Inferior parietal cortex (tissue), 1 donor: ENCODE measurements around the gene URB1.
"Not testable (repeated sequence)": the region's sequence is repeated elsewhere in the genome, so short reads cannot be mapped to it uniquely, and the experiment has no call there.

Source experiments
- DNase-seq: peaks from one replicate; pipeline ENCODE4 v3.0.0-alpha.2; 2016; ENCODE audit errors: extremely low spot score

URB1 gene

GRCh38 chr21:32392880-32393676 lies at the start of gene URB1:
Gene URB1 (minus strand): TSS chr21:32393012. CDS start chr21:32392910, 102 bp downstream.
- peak; percentile 89 for DNase-seq

- no peak for DNase-seq
These were observed 44.9 kb upstream of the URB1 start for GRCh38 chr21:32437729-32438128.

GRCh38 chr21:32432982-32433660 lies 40.3 kb upstream of the URB1 start:
- not testable (repeated sequence) for DNase-seq

- DNase-seq = no peak
These were observed 35.3 kb upstream of the URB1 start for GRCh38 chr21:32427958-32428623.

GRCh38 chr21:32426592-32427051 lies 33.8 kb upstream of the URB1 start:
- DNase-seq = peak; percentile 68

- DNase-seq = no peak
These were observed 33.3 kb upstream of the URB1 start for GRCh38 chr21:32426066-32426465.

- no peak for DNase-seq
These were observed 32.8 kb upstream of the URB1 start for GRCh38 chr21:32425628-32426027.

GRCh38 chr21:32424674-32425073 lies 31.9 kb upstream of the URB1 start:
- no peak for DNase-seq

GRCh38 chr21:32424191-32424535 lies 31.4 kb upstream of the URB1 start:
- no peak for DNase-seq

- peak; percentile 23 for DNase-seq
These were observed 30.7 kb upstream of the URB1 start for GRCh38 chr21:32423320-32424190.

GRCh38 chr21:32422064-32422463 lies 29.3 kb upstream of the URB1 start:
- DNase-seq = no peak

GRCh38 chr21:32418146-32418545 lies 25.3 kb upstream of the URB1 start:
- DNase-seq = no peak

- DNase-seq = peak; percentile 15
These were observed 22.9 kb upstream of the URB1 start for GRCh38 chr21:32415451-32416398.

GRCh38 chr21:32414579-32415358 lies 22.0 kb upstream of the URB1 start:
- DNase-seq = peak; percentile 71

- peak; percentile 45 for DNase-seq
These were observed 21.1 kb upstream of the URB1 start for GRCh38 chr21:32413697-32414578.

GRCh38 chr21:32413015-32413504 lies 20.2 kb upstream of the URB1 start:
- DNase-seq = peak; percentile 28

- peak; percentile 11 for DNase-seq
These were observed 19.6 kb upstream of the URB1 start, which contains the start of gene EVA1C for GRCh38 chr21:32412162-32413014. Gene EVA1C (plus strand): TSS chr21:32412706. CDS start chr21:32412854, 148 bp downstream.
